HG02623 (cell line): ENCODE measurements around the gene ZBTB1.
A peak's percentile ranks its signal among the peaks of the same experiment; 100 is the strongest.
"Not testable (repeated sequence)": the region's sequence is repeated elsewhere in the genome, so short reads cannot be mapped to it uniquely, and the experiment has no call there.

Source experiments
- ATAC-seq: cut with Tn5 transposase; IDR thresholded peaks from one replicate; pipeline ENCODE4 v1.9.1; 2021; ENCODE audit warnings: moderate library complexity; ENCODE audit not compliant: unreplicated experiment

The ZBTB1 gene

DNA sequence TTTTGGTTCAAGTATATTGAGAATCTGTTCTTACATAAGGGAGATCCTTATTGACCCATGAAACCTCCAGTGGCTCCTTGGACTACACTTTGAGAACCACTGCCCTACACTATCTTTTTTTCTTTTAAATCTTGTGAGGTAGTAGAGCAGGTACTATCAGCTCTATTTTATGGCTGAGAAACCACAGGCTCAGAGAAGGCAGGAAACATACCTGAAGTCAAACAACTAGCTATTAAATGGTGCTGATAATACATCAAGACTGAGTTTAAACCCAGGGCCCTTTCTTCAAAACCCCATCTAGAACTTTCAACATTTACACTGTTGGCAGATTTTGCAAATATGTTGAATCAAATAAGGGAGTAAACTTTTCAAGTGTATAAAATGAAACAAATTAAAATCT, 7.8 kb upstream of the ZBTB1 start:
- ATAC-seq: no peak

DNA sequence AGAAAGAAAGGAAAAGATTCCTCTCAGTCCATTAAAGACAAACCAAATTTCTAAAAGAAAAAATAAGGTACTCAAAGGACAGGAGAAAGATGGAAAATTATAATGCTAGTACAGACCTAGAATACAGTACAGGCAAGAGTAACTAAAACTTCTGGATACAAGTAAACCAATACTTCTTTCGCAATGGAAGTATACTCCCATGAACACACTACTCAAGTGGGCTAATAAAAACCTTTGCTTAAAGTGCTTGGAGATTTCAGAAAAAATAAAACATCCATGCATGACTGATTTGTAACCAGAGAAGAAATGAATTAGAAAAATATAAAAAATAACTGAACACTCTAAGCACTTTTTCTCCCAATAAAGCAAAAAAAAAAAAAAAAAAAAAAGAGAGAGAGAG, 4.5 kb upstream of the ZBTB1 start:
- ATAC-seq: no peak

DNA sequence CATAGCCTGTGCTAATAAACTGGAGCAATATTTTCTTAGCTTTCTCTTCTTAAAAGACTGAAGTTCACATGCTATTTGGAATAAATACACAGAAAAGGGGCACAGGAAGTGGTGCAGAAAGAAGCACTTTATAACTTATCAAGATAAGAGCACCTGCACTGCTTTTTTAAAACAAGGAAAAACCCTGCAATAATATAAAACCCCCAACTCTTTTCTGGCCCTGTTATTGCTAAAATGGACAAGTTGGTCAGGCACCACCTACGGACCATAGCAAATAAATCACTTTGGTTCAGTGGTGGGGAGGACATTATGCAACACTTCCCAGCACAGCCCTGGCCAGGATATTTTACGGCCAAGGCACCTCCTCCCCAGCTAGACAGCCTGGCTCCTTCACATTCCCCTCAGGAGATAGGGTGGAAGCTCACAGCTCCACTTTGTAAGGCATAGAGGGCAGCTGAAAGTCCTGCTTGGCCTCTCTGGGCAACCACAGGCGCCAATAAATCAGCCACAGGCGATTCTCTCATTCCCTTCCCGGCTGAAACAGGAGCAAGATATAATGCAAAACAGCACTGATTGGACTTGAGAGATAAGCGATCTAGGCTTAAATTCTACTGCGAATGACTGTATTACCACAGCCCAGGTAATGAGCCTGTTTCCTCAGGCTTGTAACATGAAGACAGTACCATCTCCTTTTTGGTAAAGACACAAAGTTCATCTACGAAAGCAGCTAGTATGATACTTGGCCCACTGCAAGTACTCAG, 3.0 kb upstream of the ZBTB1 start:
- no peak for ATAC-seq

DNA sequence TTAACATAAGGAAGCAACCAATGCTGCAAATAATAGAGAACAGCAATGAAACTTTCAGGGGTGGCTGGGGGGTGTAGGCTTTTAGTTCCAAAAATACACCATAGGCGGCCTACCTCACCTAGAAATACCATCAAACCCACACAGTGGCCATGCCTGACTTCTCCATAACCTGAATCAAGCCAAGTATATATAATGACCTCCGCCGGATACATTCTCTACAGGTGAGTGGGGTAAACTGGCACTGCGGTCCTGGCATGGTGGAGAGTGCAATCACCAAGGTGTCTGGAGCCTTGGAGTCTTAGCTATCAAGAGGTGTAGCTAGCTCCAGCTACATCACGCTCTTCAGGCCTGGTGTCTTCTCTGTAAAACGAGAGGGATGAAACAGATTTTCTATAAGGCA, 2.1 kb upstream of the ZBTB1 start:
- ATAC-seq: no peak

DNA sequence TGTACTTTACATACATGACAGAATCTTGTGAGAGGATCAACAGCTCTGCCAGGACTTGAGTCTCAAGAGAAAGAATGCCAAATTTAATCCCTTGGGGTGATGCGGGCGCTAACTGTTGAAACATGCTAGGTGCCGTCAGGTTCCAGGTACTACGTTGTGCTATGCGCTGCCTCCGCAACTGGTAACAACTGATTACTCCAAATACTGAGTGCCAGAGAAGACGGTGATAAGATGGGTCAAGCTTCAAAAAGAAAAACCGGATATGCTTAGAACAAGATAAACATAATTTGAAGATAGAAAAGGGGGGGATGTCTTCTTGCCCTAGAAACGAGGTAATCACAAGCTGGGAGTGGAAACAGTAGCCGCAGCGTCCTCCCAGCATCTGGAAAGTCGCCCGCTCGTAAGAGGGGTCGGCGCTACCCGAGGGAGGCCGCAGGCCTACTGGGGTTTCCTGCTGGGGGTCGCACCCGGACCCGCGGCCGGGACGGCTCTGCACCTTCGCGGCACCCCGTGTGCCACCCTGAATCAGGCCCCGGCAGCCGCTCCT, 1.6 kb upstream of the ZBTB1 start:
- ATAC-seq: no peak

DNA sequence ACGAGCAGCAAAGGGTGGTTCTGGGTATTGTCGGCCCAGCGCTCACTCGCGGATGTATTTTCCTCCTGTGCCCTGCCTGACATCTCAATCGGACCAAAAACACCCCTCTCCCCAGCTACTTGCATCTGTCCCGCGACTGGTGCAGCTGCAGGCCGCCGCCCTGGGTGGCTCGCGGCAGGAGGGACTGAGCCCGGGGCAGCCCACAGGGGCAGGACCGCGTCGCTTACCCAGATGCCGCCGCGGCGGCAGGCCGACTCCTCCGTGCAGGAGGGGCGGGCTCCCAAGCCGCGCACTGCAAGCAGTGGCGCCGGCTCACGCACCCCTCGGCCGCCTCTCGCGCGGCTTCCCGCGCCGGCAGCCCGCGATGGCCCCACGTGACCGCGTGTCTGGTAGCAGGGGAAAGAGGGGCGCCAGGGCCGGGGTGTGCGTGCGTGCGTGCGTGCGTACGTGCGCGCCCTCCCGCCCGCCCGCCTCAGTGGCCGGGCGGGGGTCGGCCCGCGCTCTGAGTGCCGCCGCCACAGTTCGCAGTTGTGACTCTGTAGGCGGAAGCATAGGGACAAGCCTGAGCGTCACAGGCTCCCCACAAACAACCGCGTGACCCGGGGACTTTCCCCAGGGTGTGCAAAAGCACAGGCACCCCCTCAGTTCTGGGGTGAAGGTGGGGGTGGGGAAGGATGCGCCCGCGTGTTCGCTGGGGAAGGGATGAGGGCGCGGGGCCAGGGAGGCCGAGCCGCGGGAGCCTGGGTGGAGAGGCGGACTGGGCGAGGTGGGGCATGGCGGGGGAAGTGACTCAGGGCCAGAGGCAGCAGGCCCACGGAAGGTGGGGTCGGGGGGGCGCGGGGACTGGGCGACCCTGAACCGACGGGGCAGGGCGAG, 898 bp upstream of the ZBTB1 start, which contains the start of gene ZBTB25:
ZBTB25 (minus strand) TSS at position 405 of the 876 bp plus-strand sequence. CDS start 13,305 bp downstream, outside the sequence.
- peak; percentile 56 for ATAC-seq

DNA sequence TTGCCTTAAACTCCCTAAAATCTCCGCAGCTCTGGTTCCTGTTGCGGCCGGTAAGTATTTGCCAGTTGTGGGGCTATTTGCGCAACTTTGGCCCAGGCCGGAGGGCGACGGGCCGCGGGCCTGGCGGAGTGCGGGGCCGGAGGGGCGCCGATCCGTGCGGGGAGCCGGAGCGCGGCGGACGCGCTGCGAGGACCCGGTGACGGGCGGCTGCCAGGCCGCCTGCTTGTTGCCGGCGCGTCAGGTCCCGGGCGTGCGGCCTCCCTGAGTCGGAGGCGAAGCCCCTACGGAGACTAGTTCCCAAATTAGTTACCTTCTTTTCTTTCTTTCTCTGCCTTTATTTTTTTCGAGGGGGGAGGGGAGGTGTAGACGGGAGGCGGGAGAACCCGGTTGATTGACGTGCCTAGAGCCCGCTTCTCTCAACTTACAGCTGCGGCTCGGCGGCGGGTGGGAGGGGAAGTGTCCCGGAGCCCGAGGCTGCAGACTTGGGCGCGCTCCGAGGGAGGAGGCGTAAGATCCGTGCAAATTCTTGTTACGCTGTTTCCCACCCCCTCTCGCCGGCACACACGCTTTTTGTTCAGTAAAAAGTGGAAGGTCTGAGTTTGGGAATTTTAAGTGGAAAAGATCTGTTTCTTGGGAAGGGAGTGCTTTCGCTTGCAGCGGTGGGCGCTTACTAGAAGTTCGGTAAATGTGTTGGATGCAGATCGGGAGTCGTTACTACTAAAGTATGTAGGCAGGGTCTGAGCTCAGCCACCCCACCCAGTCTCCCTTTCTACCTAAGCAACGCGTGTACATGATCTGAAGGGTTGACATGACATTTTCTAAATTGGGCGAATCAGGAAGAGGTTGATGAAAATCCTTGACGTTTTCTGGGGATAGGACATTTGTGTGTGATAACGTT, 576 bp downstream of the ZBTB1 start:
- ATAC-seq: peak; percentile 26

DNA sequence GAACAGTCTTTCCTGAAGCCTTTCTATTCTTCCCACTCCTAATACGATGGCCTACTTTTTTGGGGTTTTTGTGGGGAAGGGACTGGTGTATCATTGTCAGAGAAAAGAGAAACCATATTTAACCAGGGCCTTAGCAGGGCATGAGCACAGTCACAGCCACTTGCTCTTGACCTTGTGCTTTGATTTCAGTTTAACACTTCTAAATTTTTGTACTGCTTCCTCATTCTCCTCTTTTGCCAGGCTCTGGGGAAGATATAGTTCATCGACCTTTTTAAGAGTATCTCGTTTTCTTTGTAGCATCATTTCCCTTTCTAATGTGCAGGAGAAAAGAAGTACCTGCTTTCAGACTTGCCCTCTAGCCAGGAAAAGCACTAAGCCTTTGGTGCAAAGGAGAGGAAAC, 2.2 kb downstream of the ZBTB1 start:
- ATAC-seq: no peak

DNA sequence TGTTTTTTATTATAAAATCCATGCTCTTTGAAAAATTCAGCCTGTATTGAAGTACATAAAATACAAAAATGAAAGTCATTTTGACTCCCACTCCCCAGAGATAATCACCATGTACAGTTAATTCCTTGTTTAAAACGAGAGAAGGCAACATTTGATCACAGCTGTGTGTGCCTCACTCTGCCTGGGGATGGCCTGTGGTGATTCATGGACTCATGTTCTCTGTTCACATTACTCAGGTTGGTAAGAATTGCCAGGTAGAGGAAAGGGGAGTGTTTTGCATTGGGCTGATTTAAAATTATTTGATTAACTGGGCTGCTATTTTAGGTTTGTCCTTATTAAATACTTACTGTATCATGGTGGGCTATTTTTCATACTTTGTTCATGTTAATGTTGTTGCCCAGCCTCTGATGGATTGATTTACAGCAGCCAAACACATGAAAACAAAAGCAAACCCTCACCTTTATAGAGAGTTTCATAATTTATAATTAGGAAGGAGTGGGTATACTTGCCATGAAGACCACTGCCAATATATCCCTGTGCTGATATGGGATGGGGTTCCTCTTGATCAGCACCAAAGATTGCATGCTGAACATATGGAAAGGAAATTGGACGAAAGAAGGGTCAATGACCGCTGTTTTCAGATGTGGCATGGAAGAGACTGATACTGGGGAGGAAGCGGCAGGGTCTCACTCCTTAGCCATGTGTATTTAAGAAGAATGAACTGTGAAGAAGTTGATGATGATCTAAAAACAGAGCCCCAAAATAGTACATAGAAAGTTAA, 3.0 kb downstream of the ZBTB1 start:
- no peak for ATAC-seq

DNA sequence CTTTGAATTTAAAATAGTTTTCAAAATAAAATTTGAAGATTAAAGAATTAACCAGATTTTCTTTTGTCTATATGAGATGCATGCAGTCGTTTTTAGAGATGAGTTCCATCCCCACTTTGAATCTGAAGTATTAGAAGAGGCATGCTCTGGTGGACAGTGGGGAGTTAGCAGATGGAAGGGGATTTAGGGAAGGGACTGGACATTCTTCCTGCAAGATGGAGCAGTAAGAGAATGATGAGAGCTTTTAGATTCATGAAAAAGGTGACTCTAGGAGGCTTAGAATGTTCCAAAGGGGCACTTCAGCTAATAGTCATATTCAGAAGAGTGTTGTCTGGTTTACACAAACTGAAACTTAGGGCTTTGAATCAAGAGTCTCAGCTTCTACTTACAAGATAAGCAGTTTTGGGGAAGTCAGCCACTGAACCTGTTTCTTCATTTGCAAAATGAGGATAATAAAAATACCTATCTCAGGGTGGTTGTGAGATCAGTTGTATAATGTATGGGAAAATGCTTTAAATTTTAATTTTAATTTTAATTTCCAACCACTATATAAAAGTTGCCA, 3.7 kb downstream of the ZBTB1 start:
- no peak for ATAC-seq

DNA sequence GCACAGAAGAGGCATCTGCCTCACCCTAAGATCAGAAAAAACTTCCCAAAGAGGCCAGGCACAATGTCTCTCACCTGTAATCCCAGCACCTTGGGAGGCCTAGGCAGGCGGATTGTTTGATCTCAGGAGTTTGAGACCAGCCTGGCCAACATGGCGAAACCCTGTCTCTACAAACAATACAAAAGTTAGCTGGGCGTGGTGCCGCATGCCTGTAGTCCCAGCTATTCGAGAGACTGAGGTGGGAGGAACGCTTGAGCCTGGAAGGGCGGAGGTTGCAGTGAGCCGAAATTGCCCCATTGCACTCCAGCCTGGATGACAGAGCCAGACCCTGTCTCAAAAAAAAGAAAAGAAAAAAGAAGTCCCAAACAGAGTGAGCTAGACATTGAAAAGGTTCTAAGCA, 4.5 kb downstream of the ZBTB1 start:
- ATAC-seq: no peak

DNA sequence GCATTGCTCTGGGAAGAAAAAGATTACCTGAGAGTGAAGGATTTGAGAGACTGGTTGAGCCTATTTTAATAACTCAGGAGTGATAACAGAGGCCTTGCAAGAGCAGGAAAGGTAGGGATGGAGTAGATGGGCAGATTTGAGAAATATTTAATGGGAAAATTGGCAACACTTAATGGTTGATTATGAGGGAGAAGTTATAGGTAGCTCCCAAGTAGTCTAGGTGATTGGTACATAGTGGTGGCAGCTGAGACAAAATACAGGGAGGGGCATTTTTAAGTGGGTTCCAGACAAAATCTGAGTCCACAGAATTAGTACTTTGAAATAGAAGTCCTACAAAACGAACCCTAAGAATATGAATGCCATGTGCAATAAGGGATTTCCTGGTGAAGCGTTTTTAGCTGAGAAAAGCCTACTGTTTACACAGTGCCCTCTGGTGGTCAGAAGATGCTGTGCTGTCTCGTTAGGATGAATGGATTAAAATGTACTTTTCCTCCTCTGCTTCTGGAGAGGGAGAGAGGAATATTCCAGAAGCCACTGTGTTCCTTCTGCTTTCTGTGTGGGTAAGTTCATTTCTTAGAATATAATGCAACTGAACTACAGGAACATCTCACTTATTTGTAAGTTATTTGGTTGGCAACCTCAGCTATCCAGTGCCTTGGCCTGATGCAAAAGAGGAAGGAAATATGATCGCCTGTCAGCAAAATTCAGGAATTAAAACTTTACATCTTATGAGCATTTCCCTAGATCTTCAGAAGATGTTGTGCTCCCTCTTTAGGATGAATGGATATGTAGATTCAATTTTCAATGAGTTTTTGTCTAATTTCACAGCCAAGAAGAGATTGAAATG, 6.5 kb downstream of the ZBTB1 start:
- no peak for ATAC-seq

DNA sequence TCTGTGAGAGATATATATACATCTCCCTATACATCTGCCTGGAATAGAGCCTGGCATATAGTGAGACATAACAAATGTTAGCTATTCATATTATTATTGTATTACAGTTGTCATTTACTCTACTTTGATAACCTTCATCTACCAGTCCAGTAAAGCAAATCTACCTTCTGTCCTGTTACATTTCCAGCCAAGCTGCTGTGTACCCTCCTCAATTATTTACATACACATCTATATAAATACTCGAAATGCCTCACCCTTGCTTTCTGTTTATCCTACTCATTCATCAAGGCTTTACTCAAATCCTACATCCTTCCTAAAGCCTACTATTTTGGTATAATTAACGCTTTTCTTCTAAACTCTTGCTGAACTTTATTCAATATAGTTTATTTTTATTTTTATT, 8.7 kb downstream of the ZBTB1 start:
- no peak for ATAC-seq

DNA sequence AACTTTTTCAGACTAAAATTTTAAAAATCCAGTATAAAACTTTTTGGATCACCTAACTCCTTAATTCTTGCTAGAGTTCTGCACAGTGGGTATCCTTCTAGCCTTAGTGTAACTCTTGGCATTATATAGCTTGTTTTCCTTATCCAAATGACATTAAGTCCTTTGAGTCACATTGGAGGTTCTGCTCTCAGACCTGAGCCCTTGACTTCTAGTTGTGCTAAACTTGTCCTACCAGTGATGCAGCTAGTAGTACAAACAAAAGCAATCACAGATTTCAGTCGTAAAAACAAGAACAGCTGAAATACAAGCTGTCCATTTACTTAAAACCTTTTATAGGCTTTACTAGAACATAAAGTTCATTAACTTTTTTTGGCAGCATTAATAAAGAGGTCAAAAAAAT, 10.5 kb downstream of the ZBTB1 start:
- ATAC-seq: no peak

DNA sequence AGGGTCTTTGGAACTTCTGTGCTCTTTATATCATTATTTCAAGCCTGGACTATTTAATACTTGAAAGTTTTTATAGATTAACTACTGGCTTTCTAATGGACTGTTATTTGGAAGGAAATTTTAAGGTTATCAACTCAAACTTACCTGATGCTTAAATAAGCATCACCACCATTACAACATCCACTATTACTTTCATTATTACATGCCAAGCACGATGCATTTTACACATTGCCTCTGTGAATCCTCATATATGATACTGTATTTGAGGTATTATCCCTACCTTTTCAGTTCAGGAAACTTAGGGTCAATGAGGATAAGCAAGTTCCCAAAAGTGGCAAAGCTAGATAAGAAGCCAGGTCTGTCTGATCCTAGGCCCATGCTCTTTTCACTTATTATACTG, 12.4 kb downstream of the ZBTB1 start:
- ATAC-seq: no peak

DNA sequence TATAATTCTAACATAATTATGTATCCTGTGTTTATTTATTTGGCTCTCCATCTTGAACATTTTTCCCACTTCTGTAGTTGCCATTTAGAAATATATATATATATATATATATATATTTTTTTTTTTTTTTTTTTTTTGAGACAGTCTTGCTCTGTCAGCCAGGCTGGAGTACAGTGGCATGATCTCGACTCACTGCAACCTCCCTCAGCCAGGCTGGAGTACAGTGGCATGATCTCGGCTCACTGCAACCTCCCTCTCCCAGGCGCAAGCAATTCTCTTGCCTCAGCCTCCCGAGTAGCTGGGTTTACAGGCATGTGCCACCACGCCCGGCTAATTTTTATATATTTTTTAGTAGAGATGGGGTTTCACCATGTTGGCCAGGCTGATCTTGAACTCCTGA, 13.1 kb downstream of the ZBTB1 start:
- ATAC-seq: not testable (repeated sequence)

DNA sequence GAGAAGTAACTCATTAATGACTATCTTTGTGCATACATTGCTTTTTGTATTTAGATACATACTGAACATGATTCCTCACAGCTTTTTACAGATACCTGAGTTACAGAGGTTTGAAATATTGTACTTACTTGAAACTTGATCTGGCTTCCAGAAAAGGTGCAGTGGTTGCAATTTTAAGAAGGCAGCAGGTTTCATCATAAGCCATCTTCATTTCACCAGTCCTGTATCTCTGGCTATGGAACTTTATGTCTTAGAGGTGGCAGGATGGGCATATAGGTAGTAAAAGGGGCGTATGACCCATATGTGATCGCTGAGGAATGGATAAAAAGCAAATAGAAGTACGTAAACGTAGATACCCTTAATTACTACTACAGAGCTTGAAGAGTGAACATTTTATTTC, 13.7 kb downstream of the ZBTB1 start:
- ATAC-seq: no peak

DNA sequence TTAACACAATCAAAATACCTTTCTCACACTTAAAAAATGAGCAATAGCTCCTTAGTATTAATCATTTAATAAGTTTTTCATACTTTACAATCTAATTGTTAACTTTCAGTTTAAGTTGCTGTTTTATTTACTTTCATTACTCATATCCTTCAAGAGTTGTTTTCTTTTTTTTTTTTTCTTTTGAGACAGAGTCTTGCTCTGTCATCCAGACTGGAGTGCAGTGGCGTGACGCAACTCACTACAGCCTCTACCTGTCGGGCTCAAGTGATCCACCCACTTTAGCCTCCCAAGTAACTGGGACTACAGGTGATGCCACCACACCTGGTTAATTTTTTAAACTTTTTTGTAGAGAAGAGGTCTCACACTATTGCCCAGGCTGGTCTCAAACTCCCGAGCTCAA, 16.1 kb downstream of the ZBTB1 start:
- ATAC-seq: no peak
